B cell (primary cell): ENCODE data around the gene FFAR4. TPM values are rescaled to one million over a fixed set of nuclear protein-coding genes. Genes with fewer than 3 reads are reported as not detected.

ENCODE experiments used
- ATAC-seq: fragments of 200-7000 bp; cut with Tn5 transposase; one replicate; pipeline ENCODE4 v1.10.0; 2021; ENCODE audit warnings: low read depth, mild to moderate bottlenecking, moderate number of reproducible peaks, moderate library complexity
- CTCF ChIA-PET: fragments of 350-600 bp; sonication (Branson Sonifier 250); formaldehyde crosslinking; loops from one replicate; lab custom pipeline; 2021; ENCODE audit warnings: antibody characterized with exemption, inconsistent platforms; lab: Charles Lee
- POLR2A ChIA-PET: fragments of 350-600 bp; sonication (Branson Sonifier 250); formaldehyde crosslinking; loops from one replicate; lab custom pipeline; 2021; ENCODE audit warnings: antibody characterized with exemption; lab: Charles Lee
- DNase-seq: peaks from one replicate; pipeline ENCODE4 v3.0.0; 2013
- H2AFZ ChIP-seq: 2 replicates; pipeline ENCODE4 v1.6.1; 2012; ENCODE audit warnings: mild to moderate bottlenecking, low read depth, low read length; ENCODE audit not compliant: insufficient read depth, poor library complexity, severe bottlenecking
- H3K27ac ChIP-seq, 2 donors: 1 replicate in 1 of 2; 2 replicates in 1 of 2; pipeline ENCODE4 v1.5.1; 2012 to 2013; ENCODE audit warnings: low read length in 2 of 2, mild to moderate bottlenecking in 2 of 2, moderate library complexity in 1 of 2
- H3K27me3 ChIP-seq, 4 experiments: fragments of 200-600 bp in 1 of 4; sonication (generic) in 1 of 4; replicated peaks in 1 of 4; 1 replicate in 2 of 4; 2 replicates in 2 of 4; pipeline versions ENCODE4 v1.6.1 to v1.7.0; 2013 to 2016; ENCODE audit warnings: low read length in 3 of 4, mild to moderate bottlenecking in 2 of 4, mixed read lengths in 1 of 4, moderate library complexity in 1 of 4; ENCODE audit not compliant: insufficient read depth in 4 of 4, control insufficient read depth in 3 of 4; ENCODE audit errors: control extremely low read depth in 1 of 4
- H3K36me3 ChIP-seq, 2 experiments: replicated peaks in 1 of 2; 1 replicate in 1 of 2; 2 replicates in 1 of 2; pipeline versions ENCODE4 v1.6.1 to v1.7.1; 2013; ENCODE audit warnings: low read length in 1 of 2; ENCODE audit not compliant: insufficient read depth in 2 of 2, control insufficient read depth in 1 of 2; ENCODE audit errors: control extremely low read depth in 1 of 2, extremely low read depth in 1 of 2
- H3K4me1 ChIP-seq, 2 donors: fragments of 200-600 bp in 1 of 2; sonication (generic) in 1 of 2; 1 replicate in 1 of 2; 2 replicates in 1 of 2; pipeline versions ENCODE4 v1.5.1 to v1.6.1; 2013 to 2017; ENCODE audit warnings: low read length in 2 of 2; ENCODE audit not compliant: control insufficient read depth in 2 of 2, insufficient read depth in 2 of 2
- H3K4me2 ChIP-seq: replicated peaks from 2 replicates; pipeline ENCODE3; 2012; ENCODE audit warnings: mild to moderate bottlenecking, low read depth, low read length; ENCODE audit not compliant: poor library complexity, severe bottlenecking
- H3K4me3 ChIP-seq, 5 experiments: fragments of 200-600 bp in 1 of 5; sonication (generic) in 1 of 5; 1 replicate in 3 of 5; 2 replicates in 2 of 5; pipeline versions ENCODE4 v1.5.1 to v1.7.0; 2011 to 2016; ENCODE audit warnings: low read length in 4 of 5, mild to moderate bottlenecking in 4 of 5, low read depth in 2 of 5, control low read depth in 1 of 5, moderate library complexity in 1 of 5; ENCODE audit not compliant: insufficient read depth in 1 of 5; ENCODE audit errors: control extremely low read depth in 1 of 5, extremely low read depth in 1 of 5
- H3K79me2 ChIP-seq: fragments of 200-600 bp; sonication (generic); one replicate; pipeline ENCODE4 v1.6.0; 2016; ENCODE audit warnings: low read length; ENCODE audit not compliant: control insufficient read depth, insufficient read depth
- H3K9ac ChIP-seq: fragments of 200-600 bp; sonication (generic); 2 replicates; pipeline ENCODE4 v1.6.1; 2017; ENCODE audit warnings: mild to moderate bottlenecking, low read length, moderate library complexity
- H3K9me3 ChIP-seq, 3 donors: one replicate each; pipeline versions ENCODE4 v1.6.1 to v1.7.1; 2013; ENCODE audit warnings: low read length in 2 of 3; ENCODE audit not compliant: control insufficient read depth in 2 of 3, insufficient read depth in 1 of 3; ENCODE audit errors: control extremely low read depth in 1 of 3
- H4K20me1 ChIP-seq: 2 replicates; pipeline ENCODE4 v1.6.0; 2012; ENCODE audit warnings: mild to moderate bottlenecking, low read length; ENCODE audit not compliant: insufficient read depth, control insufficient read depth, poor library complexity, severe bottlenecking
- H3K27ac Mint-ChIP-seq: one replicate; pipeline ENCODE4 v1.8.0; 2021; ENCODE audit warnings: mixed read lengths
- H3K27me3 Mint-ChIP-seq: one replicate; pipeline ENCODE4 v1.8.0; 2021; ENCODE audit warnings: mixed read lengths
- H3K4me1 Mint-ChIP-seq: one replicate; pipeline ENCODE4 v1.8.0; 2021; ENCODE audit warnings: mixed read lengths
- H3K4me3 Mint-ChIP-seq: one replicate; pipeline ENCODE4 v1.8.0; 2021; ENCODE audit warnings: mixed read lengths
- H3K9me3 Mint-ChIP-seq: one replicate; pipeline ENCODE4 v1.8.0; 2022; ENCODE audit warnings: mixed read lengths; ENCODE audit not compliant: insufficient read depth
- EZH2 ChIP-seq: IDR thresholded peaks from 2 replicates; pipeline ENCODE4 v1.6.1; 2012; ENCODE audit warnings: borderline replicate concordance, low read depth, mild to moderate bottlenecking, moderate library complexity, low read length; ENCODE audit not compliant: insufficient read depth, poor library complexity, severe bottlenecking
- WGBS: methylation state at CpG from one replicate; pipeline ENCODE4 v1.1.5; 2013; ENCODE audit warnings: missing lambda C conversion rate; ENCODE audit not compliant: insufficient coverage; 5-methylcytosine and 5-hydroxymethylcytosine counted together
- intact Hi-C: fragments of 100-400 bp; cut with micrococcal nuclease; formaldehyde crosslinking; loops from one replicate; pipeline ENCODE4 v1.10.0; 2022
- polyA plus RNA-seq: library from polyadenylated mRNA; depleted of rRNA; stranded (reverse); fragments of >200 nt; gene quantifications from 2 replicates; pipeline ENCODE4 v1.2.3, GENCODE V29; 2012
- total RNA-seq, 2 donors: library from RNA; stranded (reverse); fragments of 120-200 nt in 1 of 2; gene quantifications; 1 replicate in 1 of 2; 2 replicates in 1 of 2; pipeline versions ENCODE4 v1.2.3 to v1.2.4, GENCODE V29; 2013 to 2022
- TF ChIP-seq, protein P1 (sequence below): fragments of 200-600 bp; IDR thresholded peaks from one replicate; pipeline ENCODE4 v1.8.0; 2022; ENCODE audit warnings: antibody characterized with exemption, mild to moderate bottlenecking

FFAR4 gene
- total and polyA plus RNA-seq, 2 donors (not counting 1 experiment from before 2014, with no cell fraction given), result not detected

GRCh38 chr10:93550606-93551005, 15.9 kb upstream of the FFAR4 start:
- intact Hi-C loops, result no loop called here
- Histone ChIP-seq H3K27ac (no peak overlapping the region), H4K20me1 (no peaks in the 10 kb centered on the region), H3K9me3 (peaks cover 0 to 4% (median 0%) of the 10 kb centered on the region in 3 donors), H3K79me2 (no peaks in the 10 kb centered on the region), H2AFZ (no peak overlapping the region), H3K36me3 (no peaks in the 10 kb centered on the region), H3K9ac (no peak overlapping the region), H3K27me3 (peaks cover 0 to 6% (median 1%) of the 10 kb centered on the region in 4 experiments), H3K4me3 (no peak overlapping the region), H3K4me1 (no peaks in the 10 kb centered on the region), H3K4me2 (no peak overlapping the region)
- Mint-ChIP-seq H3K9me3 (no peaks in the 10 kb centered on the region), H3K4me3 (no peak overlapping the region), H3K4me1 (peaks cover 2% of the 10 kb centered on the region), H3K27ac (no peak overlapping the region), H3K27me3 (no peaks in the 10 kb centered on the region)
- ChIA-PET POLR2A (no interaction called here), CTCF (interaction anchor here (0.7 kb wide), 1 partner anchor 978 kb away, joined by 3 read pairs; no protein-coding TSS in a partner anchor)
- DNase-seq (no peak), ATAC-seq (no peak)
- no peak for TF ChIP-seq EZH2
- TF ChIP-seq, protein P1, sequence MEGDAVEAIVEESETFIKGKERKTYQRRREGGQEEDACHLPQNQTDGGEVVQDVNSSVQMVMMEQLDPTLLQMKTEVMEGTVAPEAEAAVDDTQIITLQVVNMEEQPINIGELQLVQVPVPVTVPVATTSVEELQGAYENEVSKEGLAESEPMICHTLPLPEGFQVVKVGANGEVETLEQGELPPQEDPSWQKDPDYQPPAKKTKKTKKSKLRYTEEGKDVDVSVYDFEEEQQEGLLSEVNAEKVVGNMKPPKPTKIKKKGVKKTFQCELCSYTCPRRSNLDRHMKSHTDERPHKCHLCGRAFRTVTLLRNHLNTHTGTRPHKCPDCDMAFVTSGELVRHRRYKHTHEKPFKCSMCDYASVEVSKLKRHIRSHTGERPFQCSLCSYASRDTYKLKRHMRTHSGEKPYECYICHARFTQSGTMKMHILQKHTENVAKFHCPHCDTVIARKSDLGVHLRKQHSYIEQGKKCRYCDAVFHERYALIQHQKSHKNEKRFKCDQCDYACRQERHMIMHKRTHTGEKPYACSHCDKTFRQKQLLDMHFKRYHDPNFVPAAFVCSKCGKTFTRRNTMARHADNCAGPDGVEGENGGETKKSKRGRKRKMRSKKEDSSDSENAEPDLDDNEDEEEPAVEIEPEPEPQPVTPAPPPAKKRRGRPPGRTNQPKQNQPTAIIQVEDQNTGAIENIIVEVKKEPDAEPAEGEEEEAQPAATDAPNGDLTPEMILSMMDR, result no peak
- no CpG with 5 or more reads among the region's 4 CpGs for WGBS

- H2AFZ ChIP-seq, result no peak overlapping the region
- peaks cover 2% of the 10 kb centered on the region for H3K4me1 Mint-ChIP-seq
- WGBS, result no CpG with 5 or more reads among the region's 3 CpGs
- no peak overlapping the region for H3K9ac ChIP-seq
- intact Hi-C loops, result no loop called here
- DNase-seq (no peak), ATAC-seq (no peak)
- no peak overlapping the region for H3K4me3 ChIP-seq
- no peaks in the 10 kb centered on the region for H3K4me1 ChIP-seq
- TF ChIP-seq, protein P1, result no peak
- no peak for TF ChIP-seq EZH2
- ChIA-PET POLR2A (no interaction called here), CTCF (interaction anchor here (1.1 to 5.5 kb wide), 2 partner anchors 128 to 305 kb away, joined by 3 to 64 read pairs; no protein-coding TSS in a partner anchor)
- H3K27me3 Mint-ChIP-seq, result no peaks in the 10 kb centered on the region
- H3K27me3 ChIP-seq, result peaks cover 0 to 3% (median 0%) of the 10 kb centered on the region in 4 experiments
- no peak overlapping the region for H3K27ac Mint-ChIP-seq
- H3K4me2 ChIP-seq, result no peak overlapping the region
- H3K36me3 ChIP-seq, result no peaks in the 10 kb centered on the region
- no peaks in the 10 kb centered on the region for H3K9me3 Mint-ChIP-seq
- peaks cover 0 to 4% (median 0%) of the 10 kb centered on the region in 3 donors for H3K9me3 ChIP-seq
- no peak overlapping the region for H3K4me3 Mint-ChIP-seq
- H3K27ac ChIP-seq, result no peak overlapping the region
- no peaks in the 10 kb centered on the region for H4K20me1 ChIP-seq
- H3K79me2 ChIP-seq, result no peaks in the 10 kb centered on the region
Measured at GRCh38 chr10:93552780-93553179, 13.7 kb upstream of the FFAR4 start.
